Choroid plexus epithelial cell (primary cell): ENCODE data around the gene ETV6.
"Not testable (repeated sequence)": the region's sequence is repeated elsewhere in the genome, so short reads cannot be mapped to it uniquely, and the experiment has no call there.

Experiments used
- DNase-seq: peaks from one replicate; pipeline ENCODE4 v3.0.0-alpha.2; 2010; ENCODE audit warnings: low read depth
- H3K4me3 ChIP-seq: 2 replicates; pipeline ENCODE4 v1.5.1; 2011; ENCODE audit warnings: low read depth, mild to moderate bottlenecking, control low read depth, low read length, moderate library complexity
- TF ChIP-seq, protein P1 (sequence below): conservative IDR thresholded peaks from 2 replicates; pipeline ENCODE4 v1.5.1; 2011; ENCODE audit warnings: low read depth, mild to moderate bottlenecking, control low read depth, inconsistent platforms, low read length, moderate library complexity

Gene ETV6

DNA sequence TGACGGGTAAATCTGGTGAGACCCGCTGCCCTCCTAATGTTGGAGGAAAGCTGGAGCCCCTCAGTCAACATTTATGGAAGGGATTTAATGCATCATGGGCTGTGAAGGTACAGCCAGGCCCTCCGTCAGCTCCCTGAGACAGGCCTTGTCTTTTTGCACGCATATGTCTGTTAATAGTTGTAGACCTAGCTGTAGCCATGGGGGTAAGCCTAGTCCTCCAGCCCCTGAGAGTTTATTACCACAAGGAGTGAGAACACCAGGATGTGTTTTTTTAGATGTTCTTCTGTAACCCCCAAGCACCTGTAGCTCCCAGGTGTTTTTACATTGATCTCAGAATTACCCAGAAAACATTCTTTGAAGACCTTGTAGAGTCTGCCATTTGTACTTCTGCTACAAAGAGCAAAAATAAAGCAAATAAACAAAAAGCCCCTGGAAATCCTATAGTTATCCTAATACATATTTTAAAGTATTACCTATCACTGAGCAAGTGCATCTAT is 25.5 kb downstream of the ETV6 start:
- H3K4me3 ChIP-seq: no peak overlapping the region
- TF ChIP-seq, protein P1, sequence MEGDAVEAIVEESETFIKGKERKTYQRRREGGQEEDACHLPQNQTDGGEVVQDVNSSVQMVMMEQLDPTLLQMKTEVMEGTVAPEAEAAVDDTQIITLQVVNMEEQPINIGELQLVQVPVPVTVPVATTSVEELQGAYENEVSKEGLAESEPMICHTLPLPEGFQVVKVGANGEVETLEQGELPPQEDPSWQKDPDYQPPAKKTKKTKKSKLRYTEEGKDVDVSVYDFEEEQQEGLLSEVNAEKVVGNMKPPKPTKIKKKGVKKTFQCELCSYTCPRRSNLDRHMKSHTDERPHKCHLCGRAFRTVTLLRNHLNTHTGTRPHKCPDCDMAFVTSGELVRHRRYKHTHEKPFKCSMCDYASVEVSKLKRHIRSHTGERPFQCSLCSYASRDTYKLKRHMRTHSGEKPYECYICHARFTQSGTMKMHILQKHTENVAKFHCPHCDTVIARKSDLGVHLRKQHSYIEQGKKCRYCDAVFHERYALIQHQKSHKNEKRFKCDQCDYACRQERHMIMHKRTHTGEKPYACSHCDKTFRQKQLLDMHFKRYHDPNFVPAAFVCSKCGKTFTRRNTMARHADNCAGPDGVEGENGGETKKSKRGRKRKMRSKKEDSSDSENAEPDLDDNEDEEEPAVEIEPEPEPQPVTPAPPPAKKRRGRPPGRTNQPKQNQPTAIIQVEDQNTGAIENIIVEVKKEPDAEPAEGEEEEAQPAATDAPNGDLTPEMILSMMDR: no peak
- DNase-seq: no peak

DNA sequence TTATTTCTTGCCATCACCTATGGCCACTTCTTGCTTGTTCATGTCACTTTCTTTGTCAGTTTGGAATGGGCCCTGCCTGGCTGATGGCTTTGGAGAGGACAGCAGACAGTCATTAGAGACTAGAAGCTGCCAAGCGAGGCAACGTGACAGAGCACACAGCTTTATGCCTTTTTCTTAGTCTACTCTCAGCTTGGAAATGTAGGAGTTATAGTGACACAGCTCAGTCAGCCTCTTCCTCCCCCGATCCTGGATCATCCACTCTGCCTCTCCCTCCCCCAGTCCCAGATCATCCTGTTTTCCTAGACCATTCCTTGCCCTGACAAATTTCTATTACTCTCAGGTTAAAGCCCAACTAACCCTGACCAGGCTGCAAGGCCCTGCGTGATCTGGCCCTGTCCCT is 26.6 kb downstream of the ETV6 start:
- DNase-seq: no peak
- TF ChIP-seq, protein P1: no peak
- no peak overlapping the region for H3K4me3 ChIP-seq

DNA sequence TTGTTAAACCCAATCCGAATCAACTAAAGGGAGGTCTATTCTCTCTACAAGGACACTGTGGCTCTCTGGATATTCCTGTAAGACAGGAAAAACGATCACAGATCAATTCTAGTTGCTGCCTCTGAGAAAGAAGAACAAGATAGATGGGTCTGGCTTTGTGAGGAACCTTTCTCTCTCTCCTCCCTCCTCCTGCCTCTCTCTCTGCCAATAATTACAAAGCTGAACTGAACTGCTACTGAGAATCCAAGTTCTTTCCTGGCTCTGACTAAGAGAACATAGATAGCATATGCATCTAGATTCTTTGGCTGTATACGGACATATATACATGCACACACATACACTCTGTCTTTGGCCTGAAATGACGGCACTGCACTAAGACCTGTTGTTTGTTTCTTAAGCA is 27.6 kb downstream of the ETV6 start:
- DNase-seq: no peak
- TF ChIP-seq, protein P1: no peak
- no peak overlapping the region for H3K4me3 ChIP-seq

DNA sequence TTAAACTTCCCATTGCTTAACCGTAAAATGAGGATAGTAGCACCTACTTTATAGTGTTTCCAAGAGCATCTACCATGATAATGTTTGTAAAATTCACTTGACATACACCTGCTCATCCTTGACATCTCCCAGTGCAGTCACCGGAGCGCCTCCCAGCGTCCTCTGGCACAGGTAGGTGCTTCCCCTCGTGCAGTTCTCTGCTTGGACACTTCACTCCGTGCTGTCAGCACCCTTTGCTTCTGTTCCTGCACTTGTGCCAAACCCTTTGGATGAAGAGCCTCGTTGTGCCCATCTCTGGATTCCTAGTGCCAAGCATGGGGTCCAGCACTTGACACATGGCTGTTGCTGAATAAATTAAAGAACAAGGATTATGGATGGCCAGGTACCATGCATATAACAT is 28.3 kb downstream of the ETV6 start:
- H3K4me3 ChIP-seq: no peak overlapping the region
- TF ChIP-seq, protein P1: no peak
- no peak for DNase-seq

DNA sequence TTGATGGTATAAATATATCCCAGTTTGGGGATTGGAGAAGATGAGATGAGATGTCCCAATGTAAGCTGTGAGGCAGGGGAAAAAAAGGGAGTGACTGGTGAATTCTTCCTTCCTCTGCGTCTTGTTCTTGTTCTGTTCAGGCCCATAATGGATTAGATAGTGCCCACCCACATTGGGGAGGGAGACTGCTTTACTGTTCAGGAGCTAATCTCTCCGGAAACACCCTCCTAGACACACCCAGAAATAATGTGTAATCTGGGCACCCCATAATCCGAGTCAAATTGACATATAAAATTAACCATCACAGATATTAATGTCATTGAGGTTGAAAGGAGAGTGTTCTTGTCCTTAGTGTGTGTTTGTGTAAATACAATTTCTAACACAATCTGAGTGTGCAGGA is 29.3 kb downstream of the ETV6 start:
- H3K4me3 ChIP-seq: no peak overlapping the region
- DNase-seq: no peak
- TF ChIP-seq, protein P1: no peak

DNA sequence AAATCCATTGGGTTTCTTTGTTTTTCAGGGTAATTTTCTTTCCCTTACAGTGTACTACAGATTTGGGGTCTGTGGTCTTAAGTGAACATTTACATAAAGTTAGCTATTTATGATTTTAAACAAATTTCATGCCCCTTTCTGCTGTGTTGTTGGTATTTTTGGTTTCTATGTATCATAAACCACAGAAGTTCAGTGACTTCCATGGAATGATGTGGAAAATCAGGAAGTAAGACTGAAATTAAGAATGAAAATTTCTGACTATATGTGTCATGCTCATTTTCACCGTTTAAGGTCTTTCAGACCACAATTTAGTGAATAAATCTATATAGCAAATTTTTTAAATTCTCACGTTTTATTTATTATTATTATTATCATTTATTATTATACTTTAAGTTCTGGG is 31.7 kb downstream of the ETV6 start:
- H3K4me3 ChIP-seq: no peak overlapping the region
- DNase-seq: no peak

DNA sequence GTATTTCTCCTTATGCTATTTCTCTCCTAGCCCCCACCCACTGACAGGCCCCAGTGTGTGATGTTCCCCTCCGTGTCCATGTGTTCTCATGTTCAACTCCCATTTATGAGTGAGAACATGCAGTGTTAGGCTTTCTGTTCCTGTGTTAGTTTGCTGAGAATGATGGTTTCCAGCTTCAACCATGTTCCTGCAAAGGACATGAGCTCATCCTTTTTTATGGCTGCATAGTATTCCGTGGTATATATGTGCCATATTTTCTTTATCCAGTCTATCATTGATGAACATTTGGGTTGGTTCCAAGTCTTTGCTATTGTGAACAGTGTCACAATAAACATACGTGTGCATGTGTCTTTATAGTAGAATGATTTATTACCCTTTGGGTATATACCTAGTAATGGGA is 32.2 kb downstream of the ETV6 start:
- not testable (repeated sequence) for H3K4me3 ChIP-seq, DNase-seq

More for the DNA sequence above, 31.7 kb downstream of the ETV6 start:
- TF ChIP-seq, protein P1: no peak

DNA sequence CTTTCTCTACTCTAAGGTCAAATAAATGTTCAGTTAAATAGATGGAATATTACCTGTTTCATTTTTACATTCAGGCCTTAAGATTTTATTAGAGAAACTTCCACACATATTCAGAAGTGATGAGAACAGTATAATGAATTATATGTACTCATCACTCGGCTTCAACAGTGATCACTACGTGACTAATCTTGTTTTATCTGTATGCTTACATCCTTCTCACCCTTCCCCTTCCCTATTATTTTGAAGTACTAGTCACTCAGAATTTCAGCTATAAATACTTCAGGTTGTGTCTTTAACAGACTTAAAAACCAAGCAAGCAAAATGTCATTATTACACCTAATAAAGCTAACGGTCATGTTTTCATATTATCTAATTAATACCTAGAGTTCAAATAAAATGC is 34.9 kb downstream of the ETV6 start:
- TF ChIP-seq, protein P1: no peak
- H3K4me3 ChIP-seq: no peak overlapping the region
- DNase-seq: no peak
